Endothelial cell of hepatic sinusoid (primary cell): ENCODE measurements around the gene PAPOLG.
"Not testable (repeated sequence)": the region's sequence is repeated elsewhere in the genome, so short reads cannot be mapped to it uniquely, and the experiment has no call there.

Source experiments
- in situ Hi-C: cut with HindIII; loops from 2 replicates; pipeline ENCODE4 v1.10.0; 2017; ENCODE audit warnings: low sequenced_read_pairs

The PAPOLG gene

GRCh38 chr2:60771508-60771907 lies 15.4 kb downstream of the PAPOLG start:
- in situ Hi-C loops: no loop called here

GRCh38 chr2:60775048-60775639 lies 19.1 kb downstream of the PAPOLG start:
- in situ Hi-C loops: no loop called here

GRCh38 chr2:60778352-60778751 lies 22.3 kb downstream of the PAPOLG start:
- in situ Hi-C loops: no loop called here

DNA sequence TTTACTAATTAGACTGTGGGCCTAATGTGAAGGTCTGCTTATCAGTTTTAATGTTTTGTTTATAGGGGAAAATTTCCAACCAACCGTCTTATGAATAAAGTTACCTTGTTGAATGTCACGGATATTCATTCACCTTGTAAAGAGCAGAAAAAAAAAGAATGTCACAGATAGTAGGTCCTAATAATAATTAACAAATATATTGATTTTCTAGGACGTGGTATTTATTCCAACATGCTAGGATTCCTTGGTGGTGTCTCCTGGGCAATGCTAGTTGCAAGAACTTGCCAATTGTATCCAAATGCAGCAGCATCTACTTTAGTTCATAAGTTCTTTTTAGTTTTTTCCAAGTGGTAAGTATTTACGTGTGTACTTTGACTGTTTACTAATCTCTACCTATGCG lies 23.4 kb downstream of the PAPOLG start:
- in situ Hi-C loops: no loop called here

DNA sequence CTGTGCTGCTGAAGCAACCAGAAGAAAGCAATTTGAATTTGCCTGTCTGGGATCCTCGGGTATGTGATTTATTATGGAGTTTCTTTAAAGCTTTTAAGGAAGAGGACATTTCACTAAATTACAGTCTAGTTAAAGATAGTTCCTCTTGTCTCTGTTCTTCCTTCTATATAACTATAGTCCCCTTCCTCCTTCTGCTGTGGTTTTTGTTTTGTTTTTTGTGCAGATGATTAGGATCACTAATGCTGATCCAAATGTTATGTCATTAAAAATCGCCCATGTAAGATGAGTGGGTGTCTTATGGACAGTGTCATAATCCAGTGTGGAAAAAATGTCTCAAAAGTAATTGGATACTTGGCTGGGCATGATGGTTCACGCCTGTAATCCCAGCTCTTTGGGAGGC lies 24.7 kb downstream of the PAPOLG start:
- in situ Hi-C loops: loop anchor here (5.0 kb wide), 1 partner anchor 222 kb away; no protein-coding TSS in a partner anchor

DNA sequence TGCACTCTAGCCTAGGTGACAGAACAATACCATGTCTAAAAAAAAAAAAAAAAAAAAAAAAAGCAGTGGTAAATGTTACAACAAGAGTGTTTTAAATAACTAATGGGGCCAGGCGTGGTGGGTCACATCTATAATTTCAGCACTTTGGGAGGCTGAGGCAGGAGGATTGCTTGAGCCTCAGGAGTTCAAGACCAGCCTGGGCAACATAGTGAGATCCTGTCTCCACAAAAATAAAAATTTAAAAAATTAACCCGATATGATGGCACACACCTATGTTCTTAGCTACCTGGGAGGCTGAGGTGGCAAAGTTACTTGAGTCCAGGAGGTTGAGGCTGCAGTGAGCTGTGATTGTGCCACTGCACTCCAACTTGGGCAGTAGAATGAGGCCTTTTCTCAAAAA lies 37.1 kb downstream of the PAPOLG start:
- in situ Hi-C loops: no loop called here

DNA sequence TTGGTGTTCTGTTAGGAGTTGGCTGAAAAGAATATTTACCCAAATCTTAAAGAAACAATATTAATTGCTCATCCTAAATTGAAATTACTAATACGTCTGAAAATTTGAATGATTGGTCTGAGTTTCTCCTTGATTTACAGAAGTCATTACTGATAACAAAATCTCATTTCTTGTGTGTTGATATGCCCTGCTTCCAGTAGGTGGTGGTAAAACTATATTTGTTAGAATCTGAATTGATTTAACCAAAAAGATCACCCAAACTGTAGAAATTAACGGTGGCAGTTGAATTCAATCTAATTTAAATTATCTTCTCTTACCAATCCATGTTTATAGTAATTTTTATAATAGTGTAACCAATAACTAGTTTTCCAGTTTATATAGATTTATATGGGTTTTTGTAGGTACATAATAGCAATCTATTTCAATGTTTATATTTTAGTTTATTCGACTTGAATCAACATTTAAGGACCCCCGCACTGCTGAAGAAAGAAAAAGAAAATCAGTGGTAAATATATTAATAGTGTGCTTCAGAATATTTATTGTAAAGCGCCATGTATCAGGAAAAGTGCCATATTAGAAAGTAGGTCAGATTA lies 38.3 kb downstream of the PAPOLG start:
- in situ Hi-C loops: no loop called here

DNA sequence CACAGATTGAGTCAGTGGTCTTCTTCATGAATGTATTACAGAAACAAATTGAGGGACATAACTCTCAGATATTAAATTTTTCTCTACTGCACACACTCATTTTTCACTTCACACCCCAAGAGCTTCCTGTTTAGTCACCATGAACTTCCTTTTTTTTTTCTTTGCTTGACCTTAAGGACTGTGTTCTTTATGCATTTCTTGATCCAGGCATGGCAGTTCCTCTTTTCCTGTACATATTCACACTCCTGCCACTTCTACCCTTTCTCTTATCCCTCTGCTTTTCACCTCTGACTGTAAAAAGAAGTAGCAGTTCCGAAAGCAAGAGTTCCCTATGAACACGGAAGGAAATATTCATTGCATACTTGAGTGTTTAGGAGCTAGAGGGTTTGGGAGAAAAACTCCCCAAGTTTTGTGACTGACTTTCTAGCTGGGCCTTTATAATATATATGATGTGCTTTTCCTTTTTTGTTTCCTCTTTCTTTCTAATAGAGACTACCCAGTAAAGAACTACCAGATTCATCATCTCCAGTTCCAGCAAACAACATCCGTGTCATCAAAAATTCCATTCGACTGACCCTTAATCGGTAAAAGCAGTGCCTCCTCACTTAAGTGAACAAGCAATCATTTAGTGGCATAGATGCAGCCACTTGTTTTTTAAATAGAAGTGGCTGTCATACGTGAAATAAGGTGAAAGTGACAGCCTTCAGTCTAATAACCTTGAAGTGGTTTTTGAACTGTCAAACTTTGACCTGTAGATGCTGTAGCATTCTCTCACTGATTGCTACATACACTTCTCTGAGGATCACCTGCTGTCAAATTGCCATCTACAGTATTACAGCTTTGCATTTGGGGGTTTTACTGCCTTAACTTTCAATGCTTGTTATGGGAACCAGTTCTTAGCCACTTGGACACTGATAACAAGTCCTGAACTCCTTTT lies 40.8 kb downstream of the PAPOLG start:
- in situ Hi-C loops: no loop called here

GRCh38 chr2:60804473-60804872 lies 48.4 kb downstream of the PAPOLG start:
- in situ Hi-C loops: no loop called here

- in situ Hi-C loops: no loop called here
These were observed 50.5 kb downstream of the PAPOLG start for GRCh38 chr2:60806595-60806987.

GRCh38 chr2:60806988-60807681 lies 51.1 kb downstream of the PAPOLG start:
- in situ Hi-C loops: no loop called here

- in situ Hi-C loops: no loop called here
These were observed 52.3 kb downstream of the PAPOLG start for GRCh38 chr2:60808330-60808801.

DNA sequence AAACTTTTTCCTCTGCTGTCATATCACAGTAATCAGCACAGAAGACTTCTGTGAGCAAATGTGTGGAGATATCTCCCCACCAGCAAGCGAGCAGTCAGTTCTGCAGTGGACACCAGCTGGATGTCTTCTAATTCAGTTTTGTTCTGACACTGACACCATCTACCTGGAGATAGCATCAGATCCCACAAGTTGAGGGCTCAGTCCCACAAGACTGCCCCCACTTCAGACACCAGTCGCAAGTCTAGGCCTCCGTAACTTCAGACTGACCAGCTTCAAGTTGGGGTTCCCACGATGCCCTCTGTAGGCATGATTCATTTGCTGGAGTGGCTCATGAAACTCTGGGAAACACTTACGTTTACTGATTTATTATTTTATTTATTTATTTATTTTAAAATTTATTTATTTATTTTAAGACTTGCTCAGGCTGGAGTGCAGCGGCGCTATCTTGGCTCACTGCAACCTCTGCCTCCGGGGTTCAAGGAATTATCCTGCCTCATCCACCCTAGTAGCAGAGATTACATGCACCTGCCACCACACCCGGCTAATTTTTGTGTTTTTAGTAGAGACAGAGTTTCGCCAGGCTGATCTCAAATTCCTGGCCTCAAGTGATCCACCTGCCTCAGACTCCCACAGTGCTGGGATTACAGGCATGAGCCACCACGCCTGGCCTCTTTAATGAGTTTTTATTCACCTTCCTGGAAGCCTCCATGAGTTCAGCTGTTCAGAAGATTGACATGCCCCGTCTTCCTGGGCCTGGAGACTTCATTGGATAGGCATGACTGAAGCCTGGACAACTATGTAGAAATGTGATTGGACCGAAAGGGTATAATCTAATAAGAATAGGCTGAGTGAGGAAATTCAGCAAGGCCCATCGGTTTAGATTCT lies 55.7 kb downstream of the PAPOLG start:
- in situ Hi-C loops: no loop called here

DNA sequence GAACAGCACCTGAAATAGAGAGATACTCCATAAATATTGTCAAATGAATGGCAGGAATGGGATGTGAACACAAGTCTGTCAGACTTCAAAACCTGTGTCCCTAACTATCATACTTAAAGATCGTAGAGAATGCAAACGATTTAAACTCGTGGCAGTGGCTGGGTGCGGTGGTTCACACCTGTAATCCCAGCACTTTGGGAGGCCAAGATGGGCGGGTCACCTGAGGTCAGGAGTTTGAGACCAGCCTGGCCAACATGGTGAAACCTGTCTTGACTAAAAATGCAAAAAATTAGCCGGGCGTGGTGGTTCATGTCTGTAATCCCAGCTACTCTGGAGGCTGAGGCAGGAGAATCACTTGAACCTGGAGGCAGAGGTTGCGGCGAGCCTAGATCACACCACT lies 61.1 kb downstream of the PAPOLG start:
- in situ Hi-C loops: not testable (repeated sequence)

DNA sequence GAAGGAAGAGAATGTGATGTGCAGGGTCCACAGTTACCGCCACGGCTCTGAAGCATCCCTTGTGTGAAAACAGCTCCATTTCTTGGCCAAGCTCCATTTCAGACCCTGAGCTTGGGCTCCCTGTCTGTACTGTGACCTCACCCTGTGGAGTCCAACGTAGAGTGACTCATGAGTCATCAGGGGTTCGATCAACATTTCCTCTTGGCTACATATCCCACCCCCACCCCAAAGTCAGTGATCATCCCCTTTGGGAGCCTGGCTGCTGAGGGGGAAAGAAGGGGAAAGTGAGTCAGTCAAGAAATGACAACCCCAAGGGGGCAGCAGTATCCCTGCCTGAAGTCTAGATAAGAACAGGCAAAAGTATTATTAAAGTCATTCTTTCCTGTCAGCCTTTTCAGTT lies 62.2 kb downstream of the PAPOLG start:
- in situ Hi-C loops: no loop called here

DNA sequence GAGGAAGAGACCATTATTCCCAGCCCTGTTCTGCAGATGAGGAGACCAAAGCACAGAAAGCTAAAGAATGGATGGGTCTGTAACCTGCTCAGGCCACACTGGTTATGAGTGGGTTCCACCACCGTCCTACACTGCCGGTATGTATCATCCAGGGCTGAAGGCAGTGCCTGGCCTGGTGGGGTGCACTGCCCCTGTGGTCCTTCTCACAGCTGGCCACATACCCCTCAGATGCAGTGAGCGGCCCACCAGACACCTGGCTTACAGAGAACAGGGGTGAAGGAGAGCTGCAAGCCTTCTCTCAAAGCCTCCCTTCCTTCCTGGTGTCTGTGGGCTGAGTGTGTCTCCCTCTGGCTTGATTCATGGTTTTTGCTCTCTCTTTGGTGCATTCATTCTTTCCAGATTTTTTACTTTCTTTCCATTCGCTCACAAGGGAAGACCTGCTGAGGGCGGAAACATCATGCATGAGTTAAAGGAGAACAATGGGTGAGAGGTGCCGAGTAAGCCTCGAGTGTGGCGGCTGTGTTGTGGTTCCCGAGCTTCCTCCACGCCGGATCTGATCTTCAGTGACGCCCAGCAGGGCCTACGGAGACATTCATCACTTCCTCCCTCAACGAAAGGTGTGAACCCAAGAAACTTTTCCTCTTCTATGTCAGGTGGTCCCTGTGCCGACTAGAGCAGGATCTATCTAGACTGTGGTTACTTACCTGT lies 63.2 kb downstream of the PAPOLG start:
- in situ Hi-C loops: no loop called here

DNA sequence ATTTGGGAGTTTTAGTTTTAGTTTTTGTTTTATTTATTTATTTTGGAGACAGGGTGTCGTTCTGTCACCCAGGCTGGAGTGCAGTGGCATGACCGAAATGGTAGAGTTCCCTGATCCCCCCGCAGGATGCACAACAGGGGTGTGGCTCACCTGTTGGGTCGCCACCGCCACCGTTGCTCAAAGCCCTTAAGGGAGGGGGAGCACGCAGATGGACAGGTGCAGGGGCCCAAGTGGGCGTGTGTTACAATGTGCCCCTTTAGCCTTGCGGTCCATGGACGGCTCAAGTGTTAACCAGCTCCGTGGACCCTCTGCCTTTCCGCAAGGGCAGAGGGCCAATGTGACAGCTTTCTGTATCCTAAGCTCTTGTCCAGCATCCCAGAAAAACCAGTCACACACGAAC lies 63.9 kb downstream of the PAPOLG start:
- in situ Hi-C loops: no loop called here

DNA sequence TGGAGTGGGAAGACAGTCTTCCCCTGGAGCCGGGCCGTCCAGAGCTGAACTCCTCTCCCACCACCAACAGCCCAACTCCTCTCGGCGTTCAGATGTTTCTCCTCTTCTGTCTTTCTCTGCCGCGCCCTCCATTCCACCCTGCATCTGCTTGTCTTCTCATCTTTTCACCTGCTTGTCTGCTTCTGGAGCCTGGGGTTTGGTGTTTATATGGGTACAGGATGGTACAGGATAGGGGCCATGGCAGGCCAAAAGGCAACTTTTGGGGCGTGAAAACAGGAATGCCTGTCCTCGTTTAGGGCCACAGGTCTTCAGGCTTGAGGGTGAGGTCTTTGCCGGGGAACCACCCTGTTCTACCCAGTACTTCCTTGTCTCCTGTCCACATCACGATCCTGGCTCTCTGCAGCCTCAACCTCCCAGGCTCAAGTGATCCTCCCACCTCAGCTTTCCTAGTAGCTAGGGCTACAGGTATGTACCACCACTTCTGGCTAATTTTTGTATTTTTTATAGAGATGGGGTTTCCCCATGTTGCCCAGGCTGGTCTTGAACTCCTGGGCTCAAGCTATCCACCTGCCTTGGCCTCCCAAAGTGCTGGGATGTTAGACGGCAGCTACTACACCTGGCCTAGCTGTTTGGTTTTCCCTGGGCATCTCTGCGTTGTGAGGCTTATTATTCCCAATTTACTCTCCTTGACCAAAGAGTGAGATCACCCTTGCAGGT lies 64.5 kb downstream of the PAPOLG start:
- in situ Hi-C loops: no loop called here

GRCh38 chr2:60821133-60821469 lies 65.0 kb downstream of the PAPOLG start:
- in situ Hi-C loops: no loop called here
